ENCODE measurements around the gene PTPRH. TPM values are rescaled to one million over a fixed set of nuclear protein-coding genes. Genes with fewer than 3 reads are reported as not detected.

Gene PTPRH
- total RNA-seq, 4 donors from 2014 or later, result 0.54 to 4.0 (median 1.4) TPM

DNA sequence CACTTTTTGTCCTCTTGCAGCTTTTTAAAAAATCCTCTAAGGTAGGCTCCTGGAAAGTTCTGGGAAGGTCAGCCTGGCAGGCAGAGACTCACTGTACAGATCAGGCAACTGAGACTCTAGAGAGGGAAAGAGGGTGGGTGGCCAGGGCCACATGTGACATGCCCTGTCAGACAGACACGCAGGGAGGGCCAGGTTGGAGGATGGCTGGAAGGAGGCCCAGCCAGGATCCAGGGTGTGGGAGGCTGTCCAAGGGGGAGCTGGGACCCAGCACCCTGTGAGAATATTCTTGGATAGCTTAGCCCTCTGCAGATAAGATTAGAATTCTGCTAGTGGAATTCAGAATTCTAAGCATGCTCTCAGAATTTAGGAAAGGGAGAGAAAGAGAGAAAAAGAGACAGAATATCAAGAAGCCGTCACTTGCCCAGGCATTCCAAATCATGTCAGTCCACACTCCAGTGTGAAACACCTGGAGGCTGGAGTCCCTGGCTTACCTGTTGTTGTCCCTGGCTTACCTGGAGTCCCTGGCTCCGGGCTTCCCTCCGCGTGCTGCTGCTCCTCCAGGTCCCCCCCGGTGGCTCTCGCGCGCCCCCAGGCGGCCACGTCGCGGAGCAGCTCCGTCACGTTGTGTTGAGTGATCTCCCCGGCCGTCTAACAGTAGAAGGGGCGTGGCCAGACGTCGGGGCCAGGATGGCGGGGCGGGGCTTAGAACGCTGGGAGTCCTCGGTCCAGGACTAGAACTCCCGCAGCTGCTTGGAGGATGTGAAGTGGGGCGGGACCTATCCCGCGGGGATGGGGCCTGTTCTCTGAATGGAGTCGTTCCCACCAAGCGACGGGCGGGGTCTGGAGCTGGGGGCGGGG lies 48.9 kb downstream of the PTPRH start:
- peak; percentile 75 for ATAC-seq
- H3K9me3 ChIP-seq, result no peaks in the 10 kb centered on the region
- H3K27ac ChIP-seq, result no peak overlapping the region
- no peak overlapping the region for H3K4me3 ChIP-seq
- TF ChIP-seq POLR2AphosphoS5 (IDR thresholded peaks at IDR 0.05) (no peak), POLR2A (IDR thresholded peaks at IDR 0.05) (no peak)
- TF ChIP-seq, protein P1, sequence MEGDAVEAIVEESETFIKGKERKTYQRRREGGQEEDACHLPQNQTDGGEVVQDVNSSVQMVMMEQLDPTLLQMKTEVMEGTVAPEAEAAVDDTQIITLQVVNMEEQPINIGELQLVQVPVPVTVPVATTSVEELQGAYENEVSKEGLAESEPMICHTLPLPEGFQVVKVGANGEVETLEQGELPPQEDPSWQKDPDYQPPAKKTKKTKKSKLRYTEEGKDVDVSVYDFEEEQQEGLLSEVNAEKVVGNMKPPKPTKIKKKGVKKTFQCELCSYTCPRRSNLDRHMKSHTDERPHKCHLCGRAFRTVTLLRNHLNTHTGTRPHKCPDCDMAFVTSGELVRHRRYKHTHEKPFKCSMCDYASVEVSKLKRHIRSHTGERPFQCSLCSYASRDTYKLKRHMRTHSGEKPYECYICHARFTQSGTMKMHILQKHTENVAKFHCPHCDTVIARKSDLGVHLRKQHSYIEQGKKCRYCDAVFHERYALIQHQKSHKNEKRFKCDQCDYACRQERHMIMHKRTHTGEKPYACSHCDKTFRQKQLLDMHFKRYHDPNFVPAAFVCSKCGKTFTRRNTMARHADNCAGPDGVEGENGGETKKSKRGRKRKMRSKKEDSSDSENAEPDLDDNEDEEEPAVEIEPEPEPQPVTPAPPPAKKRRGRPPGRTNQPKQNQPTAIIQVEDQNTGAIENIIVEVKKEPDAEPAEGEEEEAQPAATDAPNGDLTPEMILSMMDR (IDR thresholded peaks at IDR 0.05), result peak in 3 of 4 experiments; percentile 52 to 79 (median 70)
- peaks cover 100% of the 10 kb centered on the region for H3K27me3 ChIP-seq
- WGBS, 2 donors (ENCODE audit: low coverage in 1 of 2), result 50% methylated on average over 1 of the region's 33 CpGs; no CpG with 5 or more reads in 1 of the 2 donors
- no peaks in the 10 kb centered on the region for H3K36me3 ChIP-seq
- H3K4me1 ChIP-seq, result peaks cover 0 to 31% (median 0%) of the 10 kb centered on the region in 3 donors

DNA sequence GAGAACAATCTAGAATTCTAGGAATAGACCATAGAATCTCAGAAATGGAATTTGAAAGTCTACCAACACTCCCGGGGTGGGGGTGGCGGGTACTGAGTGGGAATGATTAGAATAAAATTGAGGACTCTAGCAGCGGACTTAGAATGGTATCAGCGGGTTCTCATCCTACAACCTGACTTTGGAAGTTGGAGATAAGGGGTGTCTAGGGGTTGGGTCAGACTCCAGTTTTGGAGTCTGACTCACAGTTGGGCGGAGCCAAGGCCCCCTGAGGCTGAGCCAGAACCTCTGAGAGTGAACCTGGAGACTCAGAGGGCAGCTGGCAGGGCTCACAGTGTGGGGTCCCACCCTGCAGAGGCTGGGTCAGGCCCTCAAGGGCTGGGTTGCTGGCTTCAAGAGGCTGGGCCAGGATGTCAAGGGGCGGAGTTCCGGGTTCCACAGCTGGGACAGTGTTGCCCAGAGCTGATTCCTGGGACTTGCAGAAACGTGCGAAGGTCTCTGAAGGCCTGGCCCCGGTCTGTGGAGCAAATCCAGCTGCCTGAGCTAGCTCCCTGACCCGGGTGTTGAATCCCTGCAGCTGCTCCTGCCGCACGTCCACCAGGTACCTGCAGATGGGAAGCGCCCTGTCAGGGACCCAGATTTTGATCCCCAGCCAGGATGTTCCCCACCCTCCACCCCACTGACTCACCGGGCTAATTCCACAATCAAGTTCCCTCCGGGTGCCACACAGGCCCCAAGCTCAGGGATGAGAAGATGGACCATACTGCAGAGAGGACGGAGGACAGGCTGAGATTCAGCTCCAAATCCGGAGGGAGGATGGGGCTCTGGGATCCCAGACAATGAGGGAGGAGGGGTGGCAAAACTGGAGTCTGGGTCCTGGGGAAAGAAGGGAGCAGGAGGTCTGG lies 50.2 kb downstream of the PTPRH start:
- H3K9me3 ChIP-seq, result no peaks in the 10 kb centered on the region
- WGBS, 2 donors (ENCODE audit: low coverage in 1 of 2), result 37% methylated on average over 2 of the region's 18 CpGs; no CpG with 5 or more reads in 1 of the 2 donors
- H3K4me1 ChIP-seq, result peaks cover 0 to 31% (median 0%) of the 10 kb centered on the region in 3 donors
- H3K27ac ChIP-seq, result no peak overlapping the region
- peak; percentile 66 for ATAC-seq
- H3K4me3 ChIP-seq, result no peak overlapping the region
- TF ChIP-seq, protein P1 (IDR thresholded peaks at IDR 0.05), result no peak
- no peak for TF ChIP-seq POLR2A (IDR thresholded peaks at IDR 0.05)
- no peak for TF ChIP-seq POLR2AphosphoS5 (IDR thresholded peaks at IDR 0.05)
- TF ChIP-seq EP300 (IDR thresholded peaks at IDR 0.05), result no peak
- H3K27me3 ChIP-seq, result peaks cover 100% of the 10 kb centered on the region
- H3K36me3 ChIP-seq, result no peaks in the 10 kb centered on the region

DNA sequence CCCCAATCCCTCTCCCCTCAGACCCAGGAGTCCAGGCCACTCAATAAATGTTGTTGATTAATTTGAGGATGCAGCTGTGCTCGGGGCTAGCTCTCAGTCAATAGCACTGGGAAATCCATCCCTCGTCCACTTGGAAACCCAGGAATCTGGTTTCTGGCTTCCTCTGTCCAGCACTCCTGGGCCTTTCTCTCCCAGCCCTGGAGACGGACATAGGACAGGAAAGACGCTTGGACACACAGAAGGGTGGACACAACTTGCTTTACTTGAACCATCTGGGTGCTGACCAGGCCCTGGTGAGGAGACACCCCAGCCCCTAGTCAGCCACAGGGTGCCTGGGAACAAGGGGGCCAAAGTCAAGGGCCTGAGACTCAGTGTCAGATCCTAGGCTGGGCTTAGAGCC lies 50.9 kb downstream of the PTPRH start:
- H3K4me3 ChIP-seq, result no peak overlapping the region
- peaks cover 0 to 31% (median 0%) of the 10 kb centered on the region in 3 donors for H3K4me1 ChIP-seq
- no peak overlapping the region for H3K27ac ChIP-seq
- no peaks in the 10 kb centered on the region for H3K36me3 ChIP-seq
- TF ChIP-seq EP300 (IDR thresholded peaks at IDR 0.05) (no peak), POLR2A (IDR thresholded peaks at IDR 0.05) (no peak), POLR2AphosphoS5 (IDR thresholded peaks at IDR 0.05) (no peak)
- TF ChIP-seq, protein P1 (IDR thresholded peaks at IDR 0.05), result no peak
- no peak for ATAC-seq
- H3K27me3 ChIP-seq, result peaks cover 100% of the 10 kb centered on the region
- H3K9me3 ChIP-seq, result no peaks in the 10 kb centered on the region
- WGBS, 2 donors (ENCODE audit: low coverage in 1 of 2), result no CpG with 5 or more reads among the region's 4 CpGs

DNA sequence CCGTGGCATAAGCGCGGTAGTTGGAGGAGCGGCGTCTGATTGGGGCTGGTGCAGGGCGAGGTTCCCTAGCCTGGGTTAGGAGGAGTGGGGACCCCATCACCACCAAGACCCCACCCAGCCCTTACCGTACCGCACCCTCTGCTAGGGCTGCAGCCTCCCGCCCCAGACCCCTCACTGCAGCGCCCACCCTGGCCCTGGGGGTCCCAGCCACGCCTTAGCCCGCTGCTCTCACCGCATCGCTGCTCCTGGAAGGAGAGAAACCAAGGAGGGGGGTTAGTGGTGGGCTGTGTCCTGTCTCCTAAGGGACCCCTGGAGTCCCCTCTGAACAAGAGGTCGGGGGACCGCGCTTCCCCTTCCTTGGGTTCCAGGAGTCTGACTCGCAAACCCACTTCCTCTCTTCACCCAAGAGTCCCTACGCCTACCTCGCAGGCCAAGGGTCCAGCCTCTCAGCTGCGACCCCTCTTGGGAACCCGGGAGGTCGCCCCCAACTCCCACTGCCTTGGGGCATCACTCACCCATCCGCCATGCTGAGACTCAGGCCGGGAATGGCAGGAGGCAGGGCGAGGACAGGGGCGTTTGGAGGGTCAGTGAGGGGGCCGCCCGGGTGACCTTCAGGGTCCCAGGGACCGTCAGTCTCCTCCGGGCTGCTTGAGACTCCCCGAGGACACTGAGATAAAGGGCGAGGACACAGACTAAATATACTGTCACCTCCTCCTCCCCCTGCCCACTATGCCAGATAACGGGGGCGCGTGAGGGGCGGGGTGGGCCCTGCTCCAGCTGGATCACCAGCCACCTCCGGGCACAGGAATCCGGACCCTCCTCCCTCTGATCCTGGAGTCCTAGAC lies 52.0 kb downstream of the PTPRH start, which contains the start of gene TNNI3:
TNNI3 (minus strand) TSS at position 669 of the 845 bp plus-strand sequence; CDS start at position 526, 143 bp downstream.
- peak within 1 kb of the TSS in 1 of 2 donors; percentile 6 for H3K4me3 ChIP-seq
- no peaks in the 10 kb centered on the region for H3K36me3 ChIP-seq
- peaks cover 0 to 31% (median 0%) of the 10 kb centered on the region in 3 donors for H3K4me1 ChIP-seq
- WGBS, 2 donors (ENCODE audit: low coverage in 1 of 2), result 36% methylated on average over 7 of the region's 39 CpGs; no CpG with 5 or more reads in 1 of the 2 donors
- H3K9me3 ChIP-seq, result no peaks in the 10 kb centered on the region
- ATAC-seq, result no peak
- TF ChIP-seq EP300 (IDR thresholded peaks at IDR 0.05) (no peak), POLR2A (IDR thresholded peaks at IDR 0.05) (no peak), POLR2AphosphoS5 (IDR thresholded peaks at IDR 0.05) (no peak)
- TF ChIP-seq, protein P1 (IDR thresholded peaks at IDR 0.05), result no peak
- no peak within 1 kb of the TSS for H3K27ac ChIP-seq
- H3K27me3 ChIP-seq, result peaks cover 100% of the 10 kb centered on the region

Data from gastroesophageal sphincter (tissue), 4 donors.